K562 (cell line): ENCODE results near the gene POLR1C. TPM values are rescaled to one million over a fixed set of nuclear protein-coding genes. Genes with fewer than 3 reads are reported as not detected.

Experiments used
- ATAC-seq: fragments of 200-7000 bp; cut with Tn5 transposase; 3 replicates; pipeline ENCODE4 v1.9.1; 2020; ENCODE audit warnings: moderate library complexity
- BruUV-seq: library from RNA; stranded (reverse); fragments of 400-500 nt; replicated peaks from 2 replicates; lab custom pipeline; 2021; lab: Mats Ljungman, UMichigan
- CTCF ChIA-PET: fragments of 300-600 bp; formaldehyde crosslinking; extraction: SDS; loops from one replicate; lab custom pipeline; 2021; ENCODE audit warnings: low intra/inter-chr PET ratio; lab: Yijun Ruan, JAX
- POLR2A ChIA-PET: fragments of 300-600, 350-650 bp; sonication (Branson Sonifier 250); formaldehyde crosslinking; extraction: SDS; loops from one replicate; lab custom pipeline; 2021; ENCODE audit warnings: antibody characterized with exemption, inconsistent platforms; lab: Yijun Ruan, JAX
- DNase-seq, 4 experiments: peaks; one replicate each; pipeline versions ENCODE4 v3.0.0 to v3.0.0-alpha.2; 2011 to 2018; ENCODE audit warnings: low spot score in 3 of 4, mixed read lengths in 3 of 4; ENCODE audit errors: extremely low read depth in 1 of 4
- FAIRE-seq: peaks from 2 replicates; lab custom pipeline; 2011; peaks lifted over from hg19 to GRCh38; lab: Jason Lieb, UNC
- H2AFZ ChIP-seq: 2 replicates; pipeline ENCODE4 v1.6.0; 2011; ENCODE audit warnings: low read depth, low read length, control low read depth, inconsistent platforms
- H3K27ac ChIP-seq: fragments of 200-600 bp; 3 replicates; pipeline ENCODE4 v1.8.0; 2011; ENCODE audit warnings: low read depth, mild to moderate bottlenecking, control low read depth, inconsistent platforms, low read length, moderate library complexity, mixed read lengths; ENCODE audit errors: extremely low read depth
- H3K27me3 ChIP-seq, 2 experiments: fragments of 300-600 bp in 1 of 2; 2 replicates in 1 of 2; 3 replicates in 1 of 2; pipeline versions ENCODE4 v1.6.0 to v1.8.0; 2011; ENCODE audit warnings: inconsistent platforms in 2 of 2, low read length in 2 of 2, mild to moderate bottlenecking in 1 of 2, mixed read lengths in 1 of 2, moderate library complexity in 1 of 2; ENCODE audit not compliant: control insufficient read depth in 2 of 2, insufficient read depth in 2 of 2
- H3K36me3 ChIP-seq: fragments of 300-600 bp; 3 replicates; pipeline ENCODE4 v1.8.0; 2011; ENCODE audit warnings: mild to moderate bottlenecking, low read length, inconsistent platforms; ENCODE audit not compliant: control insufficient read depth, insufficient read depth
- H3K4me1 ChIP-seq, 2 experiments: fragments of 200-600 bp in 1 of 2; replicated peaks in 1 of 2; 2 replicates in 1 of 2; 3 replicates in 1 of 2; pipeline versions ENCODE4 v1.5.1 to v1.8.0; 2011; ENCODE audit warnings: inconsistent platforms in 2 of 2, low read length in 2 of 2, mild to moderate bottlenecking in 1 of 2, mixed read lengths in 1 of 2, moderate library complexity in 1 of 2; ENCODE audit not compliant: control insufficient read depth in 2 of 2, insufficient read depth in 2 of 2
- H3K4me2 ChIP-seq: 2 replicates; pipeline ENCODE4 v1.6.1; 2011; ENCODE audit warnings: low read length, control low read depth, inconsistent platforms, mixed read lengths; ENCODE audit not compliant: insufficient read depth
- H3K4me3 ChIP-seq: fragments of 200-600 bp; sonication (generic), shearing (Covaris generic); 2 replicates; pipeline ENCODE4 v1.5.1; 2016; ENCODE audit warnings: control low read depth, inconsistent platforms
- H3K79me2 ChIP-seq: fragments of 200-600 bp; 3 replicates; pipeline ENCODE4 v1.8.0; 2011; ENCODE audit warnings: low read length, inconsistent platforms; ENCODE audit not compliant: control insufficient read depth, insufficient read depth
- H3K9ac ChIP-seq, 2 experiments: 2 replicates each; pipeline versions ENCODE4 v1.6.0 to v1.6.1; 2011; ENCODE audit warnings: low read depth in 2 of 2, low read length in 2 of 2, control low read depth in 1 of 2, inconsistent platforms in 1 of 2, mild to moderate bottlenecking in 1 of 2, mixed read lengths in 1 of 2; ENCODE audit not compliant: insufficient read depth in 1 of 2
- H3K9me1 ChIP-seq: one replicate; pipeline ENCODE4 v1.6.0; 2011; ENCODE audit warnings: inconsistent platforms, mild to moderate bottlenecking, low read length, moderate library complexity; ENCODE audit not compliant: control insufficient read depth, insufficient read depth
- H3K9me3 ChIP-seq: replicated peaks from 2 replicates; pipeline ENCODE4 v1.5.1; 2011; ENCODE audit warnings: low read depth, low read length, inconsistent platforms; ENCODE audit not compliant: control insufficient read depth, insufficient read depth
- H4K20me1 ChIP-seq: replicated peaks from 2 replicates; pipeline ENCODE4 v1.6.1; 2011; ENCODE audit warnings: low read length, inconsistent platforms, mixed read lengths; ENCODE audit not compliant: control insufficient read depth, insufficient read depth
- POLR2AphosphoS5 ChIP-seq: IDR thresholded peaks from 2 replicates; pipeline ENCODE4 v1.6.1; 2011; ENCODE audit warnings: mild to moderate bottlenecking, low read depth, low read length, moderate library complexity; ENCODE audit not compliant: control insufficient read depth, insufficient read depth
- POLR2G ChIP-seq: fragments of 200-400 bp; formaldehyde crosslinking; IDR thresholded peaks from 2 replicates; pipeline ENCODE4 v1.6.1; 2017; ENCODE audit warnings: low read depth, mild to moderate bottlenecking, antibody characterized with exemption, low read length, moderate library complexity
- RBFOX2 ChIP-seq: fragments of 200-400 bp; formaldehyde crosslinking; IDR thresholded peaks from 2 replicates; pipeline ENCODE4 v1.6.1; 2017; ENCODE audit warnings: low read depth, mild to moderate bottlenecking, low read length, moderate library complexity
- RCOR1 ChIP-seq, 2 experiments: IDR thresholded peaks; 2 replicates each; pipeline ENCODE4 v1.6.1; 2012; ENCODE audit warnings: low read depth in 2 of 2, low read length in 2 of 2, borderline replicate concordance in 1 of 2, improper control_type of control experiment in 1 of 2
- SMARCB1 ChIP-seq: IDR thresholded peaks from 2 replicates; pipeline ENCODE4 v1.6.1; 2011; ENCODE audit warnings: improper control_type of control experiment, low read depth; ENCODE audit not compliant: insufficient read length
- TFAM ChIP-seq: fragments of 250-450 bp; sonication (Bioruptor Pico); conservative IDR thresholded peaks from 2 replicates; pipeline ENCODE4 v1.5.0; 2021; ENCODE audit warnings: mild to moderate bottlenecking, moderate library complexity
- ZFX ChIP-seq: sonication (generic); formaldehyde crosslinking; IDR thresholded peaks from 2 replicates; pipeline ENCODE4 v1.8.0; 2022; ENCODE audit warnings: mild to moderate bottlenecking, missing genetic modification reagents, moderate library complexity
- ZNF146 ChIP-seq: IDR thresholded peaks from one replicate; pipeline ENCODE4 v1.6.1; 2018; ENCODE audit warnings: missing compliant biosample characterization; ENCODE audit not compliant: unreplicated experiment
- ZNF830 ChIP-seq: fragments of 250-450 bp; sonication (Bioruptor Pico); IDR thresholded peaks from 2 replicates; pipeline ENCODE4 v1.5.0; 2021; ENCODE audit warnings: mild to moderate bottlenecking
- WGBS: fragments of 100-300 bp; shearing (Covaris generic); methylation state at CpG from one replicate; pipeline ENCODE4 v1.1.6; 2016; ENCODE audit warnings: low coverage, mixed read lengths; ENCODE audit not compliant: insufficient coverage; ENCODE audit errors: missing lambda C conversion rate; 5-methylcytosine and 5-hydroxymethylcytosine counted together
- in situ Hi-C: fragments of 300-500 bp; cut with MboI; formaldehyde crosslinking; loops from 4 replicates; pipeline ENCODE4 v1.15.0; 2018; ENCODE audit warnings: inconsistent platforms, mixed read lengths
- intact Hi-C: fragments of 100-400 bp; cut with micrococcal nuclease; formaldehyde crosslinking; loops from 2 replicates; pipeline ENCODE4 v1.14.2; 2022
- polyA plus RNA-seq, 8 experiments: library from polyadenylated mRNA; depleted of rRNA in 4 of 8; stranded (reverse) in 5 of 8; unstranded in 3 of 8; fragments of >200 nt; fragmentation: Nextera tagmentation in 2 of 8; fragmentation: Illumina TruSeq in 1 of 8; extraction: Ambion mirVana in 2 of 8; extraction: Trizol in 1 of 8; gene quantifications; 2 replicates each; pipeline versions ENCODE4 v1.2.1 to v1.2.3, GENCODE V29; 2011 to 2014; ENCODE audit warnings: inconsistent platforms in 1 of 8, missing spikeins in 1 of 8
- total RNA-seq, 7 experiments: library from RNA; depleted of rRNA in 6 of 7; stranded (reverse); fragments of >200 nt in 6 of 7; fragmentation: Illumina TruSeq in 2 of 7; extraction: Trizol in 2 of 7; gene quantifications; 2 replicates each; pipeline versions ENCODE4 v1.2.1 to v1.2.3, GENCODE V29; 2011 to 2021; ENCODE audit warnings: low replicate concordance in 1 of 7
- TF ChIP-seq, protein P1 (sequence below): sonication (generic); formaldehyde crosslinking; IDR thresholded peaks from 2 replicates; pipeline ENCODE4 v1.8.1; 2023; ENCODE audit warnings: mild to moderate bottlenecking, missing genetic modification reagents

POLR1C gene
- total and polyA plus RNA-seq, 9 of the 15 experiments (the other 6 are each of a cell fraction or from before 2014, with no cell fraction given) = 83.5 to 429 (median 120) TPM

DNA sequence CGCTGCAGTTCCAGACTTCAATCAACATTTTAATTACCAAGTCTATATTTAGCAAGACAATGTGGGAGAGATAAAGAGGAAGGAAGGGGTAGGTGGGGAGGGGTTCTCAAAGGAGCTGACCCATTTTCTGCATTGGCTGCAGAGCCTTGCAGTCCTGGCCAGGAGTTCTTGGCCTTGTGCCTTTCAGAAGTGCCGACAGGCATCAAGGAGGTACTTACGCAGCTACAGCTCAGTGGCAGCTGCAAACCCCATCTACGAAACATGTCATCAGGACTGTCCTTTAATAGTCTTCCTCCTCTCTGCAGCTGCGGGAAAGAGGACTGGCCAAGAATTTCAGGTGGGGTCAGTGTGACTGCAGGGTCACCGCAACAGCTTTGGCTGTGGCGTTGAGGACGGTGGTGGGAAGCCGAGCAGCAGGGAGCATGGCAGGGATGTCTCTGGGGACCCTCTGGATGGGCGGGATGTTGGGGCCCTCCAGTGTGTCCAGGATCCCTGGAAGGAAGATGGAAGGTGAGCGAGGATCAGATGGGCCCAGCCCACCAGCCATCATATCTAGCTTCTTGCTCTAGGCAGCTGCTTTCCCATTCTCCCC, 5.0 kb upstream of the POLR1C start:
- peaks cover 0 to 6% of the 10 kb centered on the region in 2 experiments; a peak in 2 of 5 replicates for H3K27me3 ChIP-seq
- no peak overlapping the region for H3K4me3 ChIP-seq
- TF ChIP-seq RCOR1 (IDR thresholded peaks at IDR 0.05; ENCODE audit: borderline replicate concordance in 1 of 2, low read depth in 2 of 2, low read length in 2 of 2) (no peak), ZFX (peak; percentile 18; the same call in 1 of the 2 replicates), ZNF830 (no peak), ZNF146 (no peak), POLR2AphosphoS5 (no peak), RBFOX2 (peak; percentile 39; the same call in 1 of the 2 replicates), POLR2G (0 out of 2 replicates have a peak, but pooled peaks have one; percentile 25), TFAM (no peak), SMARCB1 (no peak)
- TF ChIP-seq, protein P1, sequence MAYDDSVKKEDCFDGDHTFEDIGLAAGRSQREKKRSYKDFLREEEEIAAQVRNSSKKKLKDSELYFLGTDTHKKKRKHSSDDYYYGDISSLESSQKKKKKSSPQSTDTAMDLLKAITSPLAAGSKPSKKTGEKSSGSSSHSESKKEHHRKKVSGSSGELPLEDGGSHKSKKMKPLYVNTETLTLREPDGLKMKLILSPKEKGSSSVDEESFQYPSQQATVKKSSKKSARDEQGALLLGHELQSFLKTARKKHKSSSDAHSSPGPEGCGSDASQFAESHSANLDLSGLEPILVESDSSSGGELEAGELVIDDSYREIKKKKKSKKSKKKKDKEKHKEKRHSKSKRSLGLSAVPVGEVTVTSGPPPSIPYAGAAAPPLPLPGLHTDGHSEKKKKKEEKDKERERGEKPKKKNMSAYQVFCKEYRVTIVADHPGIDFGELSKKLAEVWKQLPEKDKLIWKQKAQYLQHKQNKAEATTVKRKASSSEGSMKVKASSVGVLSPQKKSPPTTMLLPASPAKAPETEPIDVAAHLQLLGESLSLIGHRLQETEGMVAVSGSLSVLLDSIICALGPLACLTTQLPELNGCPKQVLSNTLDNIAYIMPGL = no peak
- peaks cover 4% of the 10 kb centered on the region for H3K9me1 ChIP-seq
- no peaks in the 10 kb centered on the region for H3K9me3 ChIP-seq
- no TSS peak for BruUV-seq
- ATAC-seq (no peak), FAIRE-seq (no peak), DNase-seq (no peak)
- in situ Hi-C loops (loop anchor here (5.0 kb wide), 1 partner anchor 605 kb away; no protein-coding TSS in a partner anchor), intact Hi-C loops (no loop called here)
- no peak overlapping the region for H2AFZ ChIP-seq
- CTCF ChIA-PET = no interaction called here
- no peak overlapping the region for H3K9ac ChIP-seq
- peaks cover 21 to 37% of the 10 kb centered on the region in 2 experiments; a peak in 4 of 5 replicates for H3K4me1 ChIP-seq
- H3K4me2 ChIP-seq = no peak overlapping the region
- WGBS = 85% methylated on average over 11 of the region's 11 CpGs
- POLR2A ChIA-PET = interaction anchor here (0.6 to 1.9 kb wide), 6 partner anchors 9 to 1625 kb away, joined by 3 to 5 read pairs (median 3); no protein-coding TSS in a partner anchor
- H4K20me1 ChIP-seq = peaks cover 6% of the 10 kb centered on the region; the same call in 1 of the 2 replicates
- H3K36me3 ChIP-seq = peaks cover 52% of the 10 kb centered on the region
- no peak overlapping the region for H3K27ac ChIP-seq
- peaks cover 25% of the 10 kb centered on the region for H3K79me2 ChIP-seq
